Subcutaneous abdominal adipose tissue (tissue), 5 donors: ENCODE results near the gene STARD5.

ENCODE experiments used
- H3K27ac ChIP-seq: one replicate; pipeline ENCODE4 v1.7.0; 2013; ENCODE audit warnings: low read depth, mild to moderate bottlenecking, inconsistent platforms, low read length, moderate library complexity
- H3K27me3 ChIP-seq, 5 donors: one replicate each; pipeline ENCODE4 v1.7.0; 2013; ENCODE audit warnings: low read length in 5 of 5, inconsistent platforms in 1 of 5; ENCODE audit not compliant: control insufficient read depth in 5 of 5, insufficient read depth in 4 of 5
- H3K36me3 ChIP-seq, 5 donors: one replicate each; pipeline ENCODE4 v1.7.0; 2013; ENCODE audit warnings: low read length in 5 of 5; ENCODE audit not compliant: control insufficient read depth in 5 of 5, insufficient read depth in 5 of 5
- H3K4me1 ChIP-seq, 5 donors: one replicate each; pipeline ENCODE4 v1.7.0; 2013; ENCODE audit warnings: low read length in 5 of 5, mild to moderate bottlenecking in 3 of 5, moderate library complexity in 1 of 5; ENCODE audit not compliant: control insufficient read depth in 5 of 5, insufficient read depth in 5 of 5
- H3K4me3 ChIP-seq, 5 donors: one replicate each; pipeline ENCODE4 v1.7.0; 2013; ENCODE audit warnings: low read length in 5 of 5, low read depth in 1 of 5
- H3K9ac ChIP-seq, 5 donors: one replicate each; pipeline ENCODE4 v1.7.0; 2013; ENCODE audit warnings: low read length in 5 of 5, mild to moderate bottlenecking in 4 of 5, moderate library complexity in 3 of 5
- H3K9me3 ChIP-seq, 5 donors: one replicate each; pipeline ENCODE4 v1.7.0; 2013; ENCODE audit warnings: low read length in 5 of 5; ENCODE audit not compliant: control insufficient read depth in 5 of 5
- donor health status: healthy.
- donor health status: healthy.
- donor health status: healthy.
- donor health status: healthy.
- donor health status: healthy.

The STARD5 gene

DNA sequence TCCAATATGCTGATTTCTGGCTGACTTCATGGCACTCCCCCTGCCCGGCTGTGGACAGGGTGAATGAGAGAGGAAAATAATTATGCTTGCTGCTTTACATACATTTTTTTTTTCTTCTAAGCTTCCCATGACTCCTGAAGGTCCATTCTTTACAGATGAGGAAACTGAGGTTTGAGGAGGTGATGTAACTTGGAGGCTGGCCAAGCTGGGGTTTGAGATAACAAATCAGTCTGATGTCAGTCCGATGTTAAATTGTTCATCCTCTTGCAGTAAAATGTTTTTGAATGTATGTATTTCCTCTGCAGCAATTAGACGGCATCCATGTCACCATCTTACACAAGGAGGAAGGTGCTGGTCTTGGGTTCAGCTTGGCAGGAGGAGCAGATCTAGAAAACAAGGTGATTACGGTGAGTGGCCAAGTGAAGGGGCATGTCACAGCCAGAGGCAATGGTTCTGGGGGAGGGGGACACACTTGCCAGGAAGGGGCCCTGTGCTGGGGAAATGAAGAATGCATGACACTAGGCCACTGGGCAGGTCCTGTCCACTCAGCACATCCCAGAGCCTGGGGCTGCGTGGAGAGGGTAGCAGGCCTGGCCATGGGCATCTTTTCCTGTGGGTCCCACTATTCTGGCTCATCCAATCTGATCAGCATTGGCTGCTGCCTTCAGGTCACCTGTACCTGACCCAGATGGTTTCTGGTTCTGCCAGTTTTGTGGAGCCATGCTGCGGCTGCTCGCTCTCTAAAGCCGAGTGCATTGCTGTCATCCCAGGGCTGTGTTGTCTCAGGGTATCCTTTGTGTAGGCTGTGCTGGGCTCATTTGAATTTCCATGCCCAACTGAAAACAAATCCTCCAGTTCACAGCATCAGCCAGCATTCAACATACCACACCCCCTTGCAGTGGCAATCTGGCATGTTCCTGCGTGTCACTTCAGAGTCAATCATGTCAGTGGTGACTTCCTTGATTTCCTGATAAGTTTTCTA lies 20.4 kb downstream of the STARD5 start:
- Histone ChIP-seq H3K4me3 (no peak overlapping the region), H3K27me3 (no peaks in the 10 kb centered on the region), H3K36me3 (peaks cover 17 to 99% (median 88%) of the 10 kb centered on the region in 5 donors), H3K9ac (no peak overlapping the region), H3K27ac (peak overlapping the region; percentile 31), H3K9me3 (no peaks in the 10 kb centered on the region), H3K4me1 (peaks cover 5 to 60% (median 41%) of the 10 kb centered on the region in 5 donors)

DNA sequence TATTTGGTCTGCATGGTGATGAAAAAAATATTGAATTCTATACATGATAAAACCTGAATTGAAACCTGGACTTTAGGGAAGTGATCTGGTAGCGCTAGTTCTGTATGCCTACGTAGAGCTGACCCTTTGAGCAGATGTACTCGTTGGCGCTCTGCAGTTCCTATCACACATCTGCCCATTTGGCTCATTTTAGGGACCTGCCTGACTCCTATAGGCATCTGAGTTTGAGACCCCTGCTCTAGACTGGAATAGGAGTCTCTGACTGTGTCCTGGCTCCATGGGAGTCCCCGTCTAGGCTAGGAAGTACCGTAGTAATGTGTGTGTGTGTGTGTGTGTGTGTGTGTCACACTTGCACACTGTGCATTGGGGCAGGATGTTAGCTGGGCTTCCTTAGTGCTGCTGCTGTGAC lies 21.2 kb downstream of the STARD5 start:
- H3K27ac ChIP-seq = peak overlapping the region; percentile 33
- H3K27me3 ChIP-seq = no peaks in the 10 kb centered on the region
- peak overlapping the region in 1 of 5 donors; percentile 17 for H3K4me3 ChIP-seq
- H3K36me3 ChIP-seq = peaks cover 17 to 99% (median 88%) of the 10 kb centered on the region in 5 donors
- H3K9ac ChIP-seq = no peak overlapping the region
- H3K4me1 ChIP-seq = peaks cover 5 to 69% (median 44%) of the 10 kb centered on the region in 5 donors
- H3K9me3 ChIP-seq = no peaks in the 10 kb centered on the region

DNA sequence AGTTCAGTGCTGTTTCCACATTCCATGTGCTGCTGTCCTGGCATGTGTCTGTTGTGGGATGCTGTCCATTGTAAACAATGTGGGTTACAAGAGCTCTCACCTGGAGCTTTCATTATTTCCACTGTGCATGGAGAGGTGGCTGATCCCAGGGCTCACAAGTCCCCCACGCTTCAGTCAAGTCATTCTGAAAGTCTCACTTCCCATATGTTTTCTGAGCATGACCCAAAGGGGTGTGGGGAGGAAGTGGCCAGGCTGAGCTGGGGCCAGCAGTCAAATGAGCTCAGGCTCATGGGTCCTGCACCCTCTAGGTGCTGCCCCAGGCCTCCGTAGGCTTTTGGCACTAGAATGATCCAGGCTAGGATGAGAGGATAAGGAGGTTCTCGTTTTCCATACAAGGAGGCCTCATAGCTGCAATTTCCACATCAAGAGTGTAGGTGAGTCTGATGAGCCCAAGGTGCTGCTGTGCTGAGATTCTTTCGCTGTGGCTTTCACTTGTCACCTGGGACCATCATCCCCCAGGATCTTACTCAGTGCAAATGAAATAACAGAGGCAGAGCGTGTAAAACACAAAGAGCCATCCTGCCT lies 22.0 kb downstream of the STARD5 start:
- Histone ChIP-seq H3K4me1 (peaks cover 5 to 77% (median 44%) of the 10 kb centered on the region in 5 donors), H3K4me3 (no peak overlapping the region), H3K27ac (peak overlapping the region; percentile 33), H3K9me3 (no peaks in the 10 kb centered on the region), H3K9ac (no peak overlapping the region), H3K36me3 (peaks cover 17 to 95% (median 88%) of the 10 kb centered on the region in 5 donors), H3K27me3 (no peaks in the 10 kb centered on the region)

DNA sequence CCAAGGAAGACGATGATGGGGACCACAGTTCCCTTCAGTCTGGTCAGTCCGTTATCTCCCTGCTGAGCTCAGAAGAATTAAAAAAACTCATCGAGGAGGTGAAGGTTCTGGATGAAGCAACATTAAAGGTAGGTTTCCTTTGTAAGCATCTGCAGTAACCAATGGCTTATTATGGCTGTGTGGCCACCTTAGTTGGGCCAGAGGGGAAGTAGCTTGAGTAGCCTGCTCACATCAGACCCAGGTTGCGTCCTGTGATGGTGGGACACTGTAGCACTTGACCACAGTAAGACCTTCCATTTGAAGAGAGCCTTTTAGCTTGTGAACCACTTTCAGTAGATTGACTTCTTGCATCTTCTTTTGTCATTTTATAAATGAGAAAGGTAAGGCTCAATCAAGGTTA lies 22.6 kb downstream of the STARD5 start:
- Histone ChIP-seq H3K4me3 (no peak overlapping the region), H3K27ac (no peak overlapping the region)

DNA sequence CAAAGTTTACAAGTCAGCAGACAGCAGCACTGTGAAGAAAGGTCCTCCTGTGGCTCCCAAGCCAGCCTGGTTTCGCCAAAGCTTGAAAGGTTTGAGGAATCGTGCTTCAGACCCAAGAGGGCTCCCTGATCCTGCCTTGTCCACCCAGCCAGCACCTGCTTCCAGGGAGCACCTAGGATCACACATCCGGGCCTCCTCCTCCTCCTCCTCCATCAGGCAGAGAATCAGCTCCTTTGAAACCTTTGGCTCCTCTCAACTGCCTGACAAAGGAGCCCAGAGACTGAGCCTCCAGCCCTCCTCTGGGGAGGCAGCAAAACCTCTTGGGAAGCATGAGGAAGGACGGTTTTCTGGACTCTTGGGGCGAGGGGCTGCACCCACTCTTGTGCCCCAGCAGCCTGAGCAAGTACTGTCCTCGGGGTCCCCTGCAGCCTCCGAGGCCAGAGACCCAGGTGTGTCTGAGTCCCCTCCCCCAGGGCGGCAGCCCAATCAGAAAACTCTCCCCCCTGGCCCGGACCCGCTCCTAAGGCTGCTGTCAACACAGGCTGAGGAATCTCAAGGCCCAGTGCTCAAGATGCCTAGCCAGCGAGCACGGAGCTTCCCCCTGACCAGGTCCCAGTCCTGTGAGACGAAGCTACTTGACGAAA lies 24.2 kb downstream of the STARD5 start:
- Histone ChIP-seq H3K4me1 (peaks cover 8 to 94% (median 53%) of the 10 kb centered on the region in 5 donors), H3K27ac (no peak overlapping the region)

More for the DNA sequence above, 22.6 kb downstream of the STARD5 start:
- no peaks in the 10 kb centered on the region for H3K9me3 ChIP-seq
- peaks cover 5 to 82% (median 46%) of the 10 kb centered on the region in 5 donors for H3K4me1 ChIP-seq
- H3K27me3 ChIP-seq = no peaks in the 10 kb centered on the region
- peaks cover 17 to 95% (median 89%) of the 10 kb centered on the region in 5 donors for H3K36me3 ChIP-seq
- no peak overlapping the region for H3K9ac ChIP-seq

DNA sequence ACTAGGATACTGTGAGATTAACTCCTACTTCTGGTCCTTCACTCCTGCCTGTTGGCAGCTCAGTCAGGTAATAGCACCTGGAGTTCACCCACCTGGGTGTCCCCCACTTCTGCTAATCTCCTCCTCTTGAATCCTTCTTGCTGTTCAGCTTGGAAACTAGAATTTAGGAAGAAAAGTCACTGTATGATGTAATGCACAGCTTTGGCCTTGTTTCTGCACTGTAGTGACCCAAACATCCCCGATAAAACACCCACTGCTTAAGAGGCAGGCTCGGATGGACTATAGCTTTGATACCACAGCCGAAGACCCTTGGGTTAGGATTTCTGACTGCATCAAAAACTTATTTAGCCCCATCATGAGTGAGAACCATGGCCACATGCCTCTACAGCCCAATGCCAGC lies 24.8 kb downstream of the STARD5 start:
- Histone ChIP-seq H3K27ac (no peak overlapping the region), H3K4me3 (peak overlapping the region in 4 of 5 donors; percentile 26 to 64 (median 60)), H3K9ac (peak overlapping the region in 1 of 5 donors; percentile 49), H3K4me1 (peaks cover 11 to 94% (median 56%) of the 10 kb centered on the region in 5 donors), H3K36me3 (peaks cover 18 to 81% (median 76%) of the 10 kb centered on the region in 5 donors), H3K27me3 (no peaks in the 10 kb centered on the region), H3K9me3 (no peaks in the 10 kb centered on the region)

More for the DNA sequence above, 24.2 kb downstream of the STARD5 start:
- Histone ChIP-seq H3K36me3 (peaks cover 21 to 81% (median 75%) of the 10 kb centered on the region in 5 donors), H3K9me3 (no peaks in the 10 kb centered on the region), H3K4me3 (peak overlapping the region in 3 of 5 donors; percentile 26 to 64 (median 57)), H3K9ac (peak overlapping the region in 1 of 5 donors; percentile 49), H3K27me3 (no peaks in the 10 kb centered on the region)

DNA sequence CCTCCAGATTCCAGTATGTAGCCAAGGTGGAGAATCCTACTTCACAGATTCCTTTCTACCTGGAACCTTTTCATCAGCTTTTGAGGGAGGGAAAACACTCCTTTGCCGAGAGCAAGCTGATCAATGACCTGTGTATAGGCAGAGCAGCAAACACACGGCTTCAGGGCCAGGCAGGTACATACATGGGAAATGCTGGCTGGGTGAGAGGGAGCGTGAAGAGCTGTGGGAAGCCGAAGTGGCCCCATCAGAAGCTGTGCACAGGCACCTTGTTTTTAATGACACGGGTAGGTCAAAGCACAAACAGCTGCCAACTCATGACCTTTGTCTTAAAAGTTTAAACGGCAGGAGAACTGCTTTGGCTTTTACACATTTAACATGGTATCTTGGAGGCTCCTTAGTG lies 25.3 kb downstream of the STARD5 start:
- H3K4me3 ChIP-seq = peak overlapping the region in 4 of 5 donors; percentile 51 to 64 (median 60)
- H3K4me1 ChIP-seq = peaks cover 7 to 94% (median 51%) of the 10 kb centered on the region in 5 donors
- H3K9ac ChIP-seq = peak overlapping the region in 2 of 5 donors; percentile 46 to 49
- H3K27ac ChIP-seq = no peak overlapping the region
- H3K9me3 ChIP-seq = no peaks in the 10 kb centered on the region
- peaks cover 19 to 81% (median 76%) of the 10 kb centered on the region in 5 donors for H3K36me3 ChIP-seq
- no peaks in the 10 kb centered on the region for H3K27me3 ChIP-seq

DNA sequence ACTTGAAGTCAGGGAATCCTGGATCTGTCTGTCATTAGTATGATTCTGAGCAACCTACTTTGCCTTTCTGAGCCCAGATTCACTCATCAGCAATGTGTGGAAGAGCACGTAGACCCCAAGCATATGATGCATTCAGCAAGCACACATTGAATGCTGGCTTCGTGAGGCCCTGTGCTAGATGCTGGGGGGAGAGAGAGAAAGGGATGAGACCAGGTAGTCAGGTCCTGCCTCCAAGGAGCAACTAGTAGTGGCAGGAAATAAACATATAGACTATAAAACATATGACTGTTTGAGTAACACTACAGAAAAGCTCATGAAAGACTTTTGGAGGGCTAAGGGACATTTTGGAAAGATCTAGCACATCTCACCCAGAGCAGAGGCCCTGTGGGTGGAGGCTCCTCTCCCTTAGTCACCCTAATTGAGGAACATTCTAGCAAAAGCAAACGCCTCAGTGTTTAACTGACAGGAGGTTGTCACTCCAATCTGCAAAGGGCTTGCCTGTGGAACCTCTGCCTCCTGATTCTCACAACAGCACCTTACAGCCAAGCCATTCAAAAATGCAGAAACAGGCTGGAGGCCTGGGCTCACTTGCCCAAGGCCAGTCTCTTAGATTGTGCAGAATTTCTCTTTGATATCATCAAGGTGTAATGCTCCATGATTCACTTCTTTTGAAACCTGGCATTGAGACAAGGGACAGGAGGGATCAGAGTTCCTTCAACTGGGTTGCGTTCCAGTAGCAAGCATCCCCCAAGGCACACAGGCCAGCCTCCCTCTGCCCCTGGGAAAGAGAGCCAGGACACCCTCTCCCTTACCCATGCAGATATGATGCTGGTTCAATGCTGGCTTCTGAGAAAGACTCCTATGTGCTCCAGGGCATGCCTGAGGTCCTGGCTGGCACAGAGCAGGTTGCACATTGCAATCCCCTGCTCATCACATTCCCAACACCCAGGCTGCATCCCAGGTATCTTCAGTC lies 26.1 kb downstream of the STARD5 start:
- peak overlapping the region; percentile 46 to 64 (median 63) for H3K4me3 ChIP-seq
- H3K4me1 ChIP-seq = peaks cover 7 to 89% (median 44%) of the 10 kb centered on the region in 5 donors
- H3K9ac ChIP-seq = peak overlapping the region in 3 of 5 donors; percentile 35 to 56 (median 46)
- no peaks in the 10 kb centered on the region for H3K9me3 ChIP-seq
- peak overlapping the region; percentile 43 for H3K27ac ChIP-seq
- H3K36me3 ChIP-seq = peaks cover 20 to 80% (median 73%) of the 10 kb centered on the region in 5 donors
- no peaks in the 10 kb centered on the region for H3K27me3 ChIP-seq

DNA sequence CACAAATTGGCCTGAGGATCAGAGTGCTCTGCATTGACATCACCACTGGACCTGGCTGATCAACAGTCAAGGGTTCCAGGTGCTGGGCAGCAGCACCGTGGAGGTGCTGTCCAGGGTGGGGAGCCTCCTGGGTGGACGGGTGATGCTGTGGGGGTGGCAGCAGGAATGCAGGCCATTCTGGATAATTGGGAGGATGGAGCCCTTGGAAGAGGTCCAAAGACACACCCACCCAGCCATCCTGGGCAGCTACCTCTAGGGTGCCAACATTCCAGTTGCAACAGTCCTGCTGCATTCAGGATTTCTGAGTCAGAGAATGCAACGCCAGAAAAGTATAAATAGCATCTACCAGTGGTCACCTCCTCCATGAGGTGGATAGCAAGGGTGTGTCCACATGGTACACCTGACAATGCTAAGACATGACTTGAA lies 26.8 kb downstream of the STARD5 start:
- peak overlapping the region; percentile 46 to 64 (median 63) for H3K4me3 ChIP-seq
- peak overlapping the region; percentile 43 for H3K27ac ChIP-seq
- peaks cover 7 to 82% (median 37%) of the 10 kb centered on the region in 5 donors for H3K4me1 ChIP-seq
- H3K9me3 ChIP-seq = no peaks in the 10 kb centered on the region
- peaks cover 14 to 80% (median 73%) of the 10 kb centered on the region in 5 donors for H3K36me3 ChIP-seq
- no peaks in the 10 kb centered on the region for H3K27me3 ChIP-seq
- peak overlapping the region in 4 of 5 donors; percentile 7 to 56 (median 40) for H3K9ac ChIP-seq
